Upper lobe of left lung (tissue), 4 donors: ENCODE measurements around the gene PGRMC2.

Experiments used
- CTCF ChIP-seq, 6 experiments: fragments of 450-650 bp in 4 of 6; fragments of 200-600 bp in 2 of 6; sonication (generic) in 2 of 6; IDR thresholded peaks; one replicate each; pipeline ENCODE4 v1.5.1; 2016 to 2019; ENCODE audit warnings: antibody characterized with exemption in 6 of 6
- POLR2AphosphoS5 ChIP-seq, 2 donors: sonication (generic); formaldehyde crosslinking; IDR thresholded peaks; one replicate each; pipeline ENCODE4 v1.5.1; 2017; ENCODE audit warnings: antibody characterized with exemption in 2 of 2

- TF ChIP-seq CTCF (IDR thresholded peaks at IDR 0.05) (no peak), POLR2AphosphoS5 (IDR thresholded peaks at IDR 0.05) (no peak)
Measured at GRCh38 chr4:128315756-128316520, 28.3 kb upstream of the PGRMC2 start.
